MCF 10A (cell line): Measurements from ENCODE around the gene PRSS3. TPM values are rescaled to one million over a fixed set of nuclear protein-coding genes. Genes with fewer than 3 reads are reported as not detected.

Experiments
- BruUV-seq: library from RNA; stranded (reverse); fragments of 400-500 nt; replicated peaks from 2 replicates; lab custom pipeline; 2021; lab: Mats Ljungman, UMichigan
- CTCF ChIA-PET: fragments of 300-600 bp; sonication (Branson Sonifier 250); formaldehyde crosslinking; extraction: SDS; loops from one replicate; lab custom pipeline; 2021; ENCODE audit warnings: antibody characterized with exemption, inconsistent platforms; lab: Yijun Ruan, JAX
- POLR2A ChIA-PET: fragments of 300-600, 350-650 bp; sonication (Branson Sonifier 250); formaldehyde crosslinking; extraction: SDS; loops from one replicate; lab custom pipeline; 2020; ENCODE audit warnings: antibody characterized with exemption, inconsistent platforms; lab: Yijun Ruan, JAX
- DNase-seq: peaks from one replicate; pipeline ENCODE4 v3.0.0-alpha.2; 2018; ENCODE audit not compliant: unreplicated experiment
- H3K27ac Mint-ChIP-seq: one replicate; pipeline ENCODE4 v1.8.0; 2022; ENCODE audit warnings: mild to moderate bottlenecking, low read depth, mixed read lengths; ENCODE audit not compliant: unreplicated experiment
- H3K27me3 Mint-ChIP-seq: one replicate; pipeline ENCODE4 v1.8.0; 2022; ENCODE audit warnings: mixed read lengths; ENCODE audit not compliant: insufficient read depth, unreplicated experiment
- H3K36me3 Mint-ChIP-seq: one replicate; pipeline ENCODE4 v1.8.0; 2022; ENCODE audit warnings: mild to moderate bottlenecking, moderate library complexity, mixed read lengths; ENCODE audit not compliant: insufficient read depth, unreplicated experiment
- H3K4me1 Mint-ChIP-seq: one replicate; pipeline ENCODE4 v1.8.0; 2022; ENCODE audit warnings: mixed read lengths; ENCODE audit not compliant: insufficient read depth, unreplicated experiment
- H3K4me3 Mint-ChIP-seq: one replicate; pipeline ENCODE4 v1.8.0; 2022; ENCODE audit warnings: mild to moderate bottlenecking, moderate library complexity, mixed read lengths; ENCODE audit not compliant: unreplicated experiment
- H3K9me3 Mint-ChIP-seq: one replicate; pipeline ENCODE4 v1.8.0; 2022; ENCODE audit warnings: mixed read lengths; ENCODE audit not compliant: unreplicated experiment
- intact Hi-C: fragments of 100-400 bp; cut with micrococcal nuclease; formaldehyde crosslinking; loops from 2 replicates; pipeline ENCODE4 v1.14.1; 2022
- total RNA-seq: library from RNA; stranded (reverse); gene quantifications from 2 replicates; pipeline ENCODE4 v1.2.3, GENCODE V29; 2022
- TF ChIP-seq, protein P1 (sequence below): fragments of 200-600 bp; IDR thresholded peaks from one replicate; pipeline ENCODE4 v1.8.0; 2022; ENCODE audit warnings: antibody characterized with exemption, mild to moderate bottlenecking; ENCODE audit not compliant: unreplicated experiment

PRSS3 gene
- total RNA-seq, 1 experiment from 2014 or later, result 1.4 TPM

DNA sequence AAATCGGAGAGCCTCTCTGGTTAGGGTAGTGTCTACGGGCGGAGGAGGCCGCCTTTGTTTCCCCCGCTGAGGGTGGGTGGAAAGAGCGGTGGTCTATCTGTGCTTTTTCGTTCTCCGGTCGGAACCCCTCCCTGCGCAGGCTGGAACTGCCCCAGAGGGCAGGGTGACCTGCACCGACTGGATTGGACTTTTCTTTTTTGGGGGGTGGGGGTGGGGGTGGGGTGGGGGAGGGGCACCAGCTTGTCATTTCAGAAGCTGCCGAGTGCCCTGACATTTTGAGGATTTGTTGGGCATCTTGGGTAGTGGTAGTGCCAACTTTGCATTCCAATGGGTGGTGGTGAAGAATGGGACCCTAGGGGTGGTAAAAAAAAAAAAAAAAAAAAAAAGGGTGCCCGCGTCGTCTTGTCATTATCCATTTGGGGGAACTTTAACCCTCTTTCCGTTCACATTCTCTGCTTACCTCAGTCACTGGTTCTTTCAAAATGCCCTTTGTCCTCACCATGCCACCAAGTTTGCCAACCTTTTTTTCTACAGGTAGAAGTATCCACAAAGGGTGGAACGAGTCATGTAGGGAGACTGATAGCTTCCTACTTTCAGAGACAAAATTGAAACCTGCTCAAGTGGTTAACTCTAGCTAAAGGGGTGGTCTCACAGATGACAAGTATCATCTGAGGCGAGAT is 22.9 kb downstream of the PRSS3 start:
- ChIA-PET POLR2A (interaction anchor here (0.6 to 2.0 kb wide), 13 partner anchors 16 to 1211 kb away, joined by 3 to 11 read pairs (median 3); partner anchors contain the start of gene DNAJA1), CTCF (interaction anchor here (0.6 to 1.2 kb wide), 2 partner anchors 39 to 560 kb away, joined by 3 to 4 read pairs; no protein-coding TSS in a partner anchor)
- intact Hi-C loops, result loop anchor here (5.0 to 10.0 kb wide), 2 partner anchors 106 to 254 kb away; no protein-coding TSS in a partner anchor
- no peak for DNase-seq
- H3K4me1 Mint-ChIP-seq, result peaks cover 27% of the 10 kb centered on the region
- H3K9me3 Mint-ChIP-seq, result no peaks in the 10 kb centered on the region
- peak overlapping the region; percentile 49 for H3K27ac Mint-ChIP-seq
- no peaks in the 10 kb centered on the region for H3K27me3 Mint-ChIP-seq
- no peaks in the 10 kb centered on the region for H3K36me3 Mint-ChIP-seq
- BruUV-seq, result no TSS peak
- TF ChIP-seq, protein P1, sequence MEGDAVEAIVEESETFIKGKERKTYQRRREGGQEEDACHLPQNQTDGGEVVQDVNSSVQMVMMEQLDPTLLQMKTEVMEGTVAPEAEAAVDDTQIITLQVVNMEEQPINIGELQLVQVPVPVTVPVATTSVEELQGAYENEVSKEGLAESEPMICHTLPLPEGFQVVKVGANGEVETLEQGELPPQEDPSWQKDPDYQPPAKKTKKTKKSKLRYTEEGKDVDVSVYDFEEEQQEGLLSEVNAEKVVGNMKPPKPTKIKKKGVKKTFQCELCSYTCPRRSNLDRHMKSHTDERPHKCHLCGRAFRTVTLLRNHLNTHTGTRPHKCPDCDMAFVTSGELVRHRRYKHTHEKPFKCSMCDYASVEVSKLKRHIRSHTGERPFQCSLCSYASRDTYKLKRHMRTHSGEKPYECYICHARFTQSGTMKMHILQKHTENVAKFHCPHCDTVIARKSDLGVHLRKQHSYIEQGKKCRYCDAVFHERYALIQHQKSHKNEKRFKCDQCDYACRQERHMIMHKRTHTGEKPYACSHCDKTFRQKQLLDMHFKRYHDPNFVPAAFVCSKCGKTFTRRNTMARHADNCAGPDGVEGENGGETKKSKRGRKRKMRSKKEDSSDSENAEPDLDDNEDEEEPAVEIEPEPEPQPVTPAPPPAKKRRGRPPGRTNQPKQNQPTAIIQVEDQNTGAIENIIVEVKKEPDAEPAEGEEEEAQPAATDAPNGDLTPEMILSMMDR, result no peak
- peak overlapping the region; percentile 80 for H3K4me3 Mint-ChIP-seq

DNA sequence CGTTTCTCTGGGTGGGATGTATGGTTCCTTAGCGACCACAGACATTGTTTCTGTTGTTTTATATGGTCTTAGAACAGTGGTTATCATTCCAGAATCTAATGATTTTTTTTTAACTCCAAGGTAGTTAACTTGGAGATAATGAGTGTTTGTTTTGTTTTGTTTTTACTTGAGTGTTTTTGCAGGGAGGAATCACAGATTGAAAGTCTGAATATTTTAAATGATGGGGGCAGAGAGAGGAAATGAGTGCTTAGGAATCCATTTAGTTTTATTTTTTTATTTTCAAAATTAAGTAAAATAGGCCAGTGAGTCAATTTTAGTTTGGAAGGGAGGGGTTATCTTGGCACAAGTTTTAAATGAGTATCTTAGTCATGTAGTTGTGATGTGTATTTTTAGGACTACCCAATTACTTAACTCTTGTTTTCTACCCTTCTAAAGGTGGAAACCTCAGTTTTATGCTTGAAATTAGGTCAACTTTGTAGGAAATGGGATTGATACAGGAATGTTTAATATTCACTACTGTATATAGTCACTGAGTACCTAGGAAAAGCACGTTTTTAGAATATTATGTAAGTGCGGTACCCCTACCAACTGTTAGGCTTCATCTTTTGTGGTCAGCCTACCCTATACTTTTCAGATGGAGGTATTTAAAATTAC is 23.6 kb downstream of the PRSS3 start:
- Mint-ChIP-seq H3K9me3 (no peaks in the 10 kb centered on the region), H3K27ac (peak overlapping the region; percentile 49), H3K27me3 (no peaks in the 10 kb centered on the region), H3K36me3 (no peaks in the 10 kb centered on the region), H3K4me3 (peak overlapping the region; percentile 80), H3K4me1 (peaks cover 24% of the 10 kb centered on the region)
- ChIA-PET CTCF (interaction anchor here (0.6 kb wide), 1 partner anchor 561 kb away, joined by 4 read pairs; no protein-coding TSS in a partner anchor), POLR2A (interaction anchor here (0.6 to 2.3 kb wide), 10 partner anchors 15 to 1212 kb away, joined by 3 to 12 read pairs (median 4); no protein-coding TSS in a partner anchor)
- TF ChIP-seq, protein P1, result no peak
- intact Hi-C loops, result loop anchor here (5.0 to 10.0 kb wide), 2 partner anchors 106 to 253 kb away; no protein-coding TSS in a partner anchor
- no peak for DNase-seq
- BruUV-seq, result TSS peak; percentile 33

DNA sequence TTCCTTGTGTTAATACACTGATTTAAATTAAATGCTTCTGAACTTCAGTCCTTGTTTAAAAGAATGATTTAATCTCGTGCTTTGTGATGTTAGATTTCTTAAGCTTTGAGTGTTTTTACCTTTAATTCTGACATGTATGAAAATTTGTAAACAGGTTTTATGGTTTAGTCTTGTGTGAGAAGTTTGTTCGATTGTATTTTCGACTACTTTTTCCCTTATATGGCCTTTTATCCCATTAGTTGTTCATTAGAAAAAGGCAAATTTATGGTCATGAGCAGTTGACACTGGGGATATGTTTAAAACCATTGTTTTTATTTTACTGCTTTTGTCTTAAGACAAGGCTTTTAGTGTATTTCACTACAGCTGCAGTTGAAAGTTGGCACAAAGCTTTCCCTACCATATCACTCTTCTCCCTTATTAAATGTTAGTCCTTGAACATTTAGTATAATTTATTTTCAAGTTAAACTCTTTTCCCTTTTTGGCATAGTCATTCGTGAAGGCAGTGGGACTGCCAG is 24.9 kb downstream of the PRSS3 start:
- no peaks in the 10 kb centered on the region for H3K27me3 Mint-ChIP-seq
- TF ChIP-seq, protein P1, result no peak
- H3K27ac Mint-ChIP-seq, result peak overlapping the region; percentile 18
- intact Hi-C loops, result no loop called here
- ChIA-PET POLR2A (interaction anchor here (0.6 to 2.3 kb wide), 4 partner anchors 15 to 819 kb away, joined by 3 to 12 read pairs (median 4); partner anchors contain the start of gene APTX), CTCF (interaction anchor here (1.4 to 1.9 kb wide), 2 partner anchors 32 to 82 kb away, joined by 3 to 6 read pairs; no protein-coding TSS in a partner anchor)
- no peaks in the 10 kb centered on the region for H3K9me3 Mint-ChIP-seq
- no peak for DNase-seq
- no peaks in the 10 kb centered on the region for H3K36me3 Mint-ChIP-seq
- peaks cover 14% of the 10 kb centered on the region for H3K4me1 Mint-ChIP-seq
- peak overlapping the region; percentile 80 for H3K4me3 Mint-ChIP-seq
- no TSS peak for BruUV-seq
